A549 (cell line): ENCODE results near the gene UFSP2.

ENCODE experiments used
- BHLHE40 ChIP-seq: IDR thresholded peaks from 2 replicates; pipeline ENCODE4 v1.6.1; 2012; ENCODE audit warnings: low read depth, low read length, inconsistent platforms
- CTCF ChIP-seq: fragments of >200 bp; sonication (Bioruptor Twin); formaldehyde crosslinking; IDR thresholded peaks from 3 replicates; pipeline ENCODE4 v1.5.1; 2016
- EHMT2 ChIP-seq: fragments of 200-600 bp; sonication (generic); IDR thresholded peaks from 2 replicates; pipeline ENCODE4 v1.6.1; 2016; ENCODE audit warnings: antibody characterized with exemption, low read depth, mild to moderate bottlenecking, moderate library complexity
- EP300 ChIP-seq, 2 experiments: fragments of >200 bp; sonication (Bioruptor Twin); formaldehyde crosslinking; IDR thresholded peaks; 2 replicates in 1 of 2; 3 replicates in 1 of 2; pipeline ENCODE4 v1.6.1; 2016 to 2017
- MAFK ChIP-seq: fragments of 450-650 bp; IDR thresholded peaks from 2 replicates; pipeline ENCODE4 v1.6.1; 2014; ENCODE audit not compliant: partially characterized antibody
- POLR2A ChIP-seq: IDR thresholded peaks from 2 replicates; pipeline ENCODE4 v1.6.1; 2012; ENCODE audit warnings: mild to moderate bottlenecking, low read length
- POLR2AphosphoS2 ChIP-seq: conservative IDR thresholded peaks from 2 replicates; pipeline ENCODE4 v1.6.1; 2012; ENCODE audit warnings: low read length, improper control_type of control experiment, inconsistent platforms
- REST ChIP-seq: fragments of 200-600 bp; sonication (generic); IDR thresholded peaks from 2 replicates; pipeline ENCODE4 v1.6.1; 2016; ENCODE audit warnings: antibody characterized with exemption, mild to moderate bottlenecking, moderate library complexity
- ZFP36 ChIP-seq: fragments of 450-650 bp; IDR thresholded peaks from 2 replicates; pipeline ENCODE4 v1.6.1; 2014; ENCODE audit warnings: borderline replicate concordance; ENCODE audit not compliant: partially characterized antibody

DNA sequence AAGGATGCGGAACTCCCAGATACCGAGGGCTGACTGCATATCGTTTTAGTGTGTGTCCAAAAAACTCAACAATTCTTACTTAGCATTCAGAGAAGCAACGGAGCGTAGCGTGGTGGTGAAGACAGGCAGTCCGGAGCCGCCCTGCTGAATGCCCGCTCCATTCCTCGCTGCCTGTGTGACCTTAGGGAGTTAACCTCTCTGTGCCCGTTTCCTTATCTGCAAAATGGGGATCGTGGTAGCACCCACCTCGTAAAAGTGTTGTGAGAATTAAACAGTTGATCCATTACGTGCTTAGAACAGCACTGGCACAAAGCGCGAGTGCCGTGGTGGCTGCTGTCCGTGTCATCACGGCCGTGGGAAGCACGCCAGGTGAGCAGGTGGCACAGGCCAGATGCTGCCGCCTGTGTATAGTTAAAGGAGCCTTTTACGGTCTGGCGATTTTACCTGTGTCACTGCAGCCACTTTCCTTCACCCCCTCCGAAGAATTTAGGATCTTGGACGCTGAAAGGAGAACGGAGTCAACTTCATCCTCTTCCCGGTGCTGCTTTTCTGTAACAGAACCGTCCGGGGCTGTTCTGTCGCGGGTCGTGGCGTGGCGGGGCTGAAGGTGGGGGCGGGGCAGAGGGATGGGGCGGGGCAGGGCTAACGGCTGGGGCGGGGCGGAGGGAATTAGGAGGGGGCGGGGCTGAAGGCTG is 44.9 kb upstream of the UFSP2 start:
- TF ChIP-seq CTCF (no peak), EP300 (IDR thresholded peaks at IDR 0.05) (no peak), MAFK (no peak), POLR2A (no peak), POLR2AphosphoS2 (no peak), ZFP36 (no peak), BHLHE40 (no peak), REST (no peak), EHMT2 (no peak)
